ENCODE results near the gene UVRAG.

UVRAG gene

GRCh38 chr11:76174330-76174729 is 359.3 kb downstream of the UVRAG start:
- Histone ChIP-seq H3K27me3 (ENCODE audit: low read depth, low read length) (no peaks in the 10 kb centered on the region), H3K9ac (ENCODE audit: low read length) (no peak overlapping the region), H3K36me3 (replicated peaks; ENCODE audit: low read depth, low read length) (no peaks in the 10 kb centered on the region), H4K20me1 (ENCODE audit: insufficient read depth, low read length) (no peaks in the 10 kb centered on the region), H3K4me2 (ENCODE audit: low read length) (no peak overlapping the region), H2AFZ (ENCODE audit: low read depth, low read length) (no peak overlapping the region), H3K27ac (ENCODE audit: low read length) (no peak overlapping the region), H3K9me3 (ENCODE audit: insufficient read depth, low read length) (no peaks in the 10 kb centered on the region), H3K4me1 (ENCODE audit: low read length) (no peaks in the 10 kb centered on the region; the same call in 1 of the 2 replicates), H3K4me3 (ENCODE audit: low read length) (no peak overlapping the region), H3K79me2 (ENCODE audit: low read length) (no peaks in the 10 kb centered on the region)
- no peak for TF ChIP-seq EZH2phosphoT487 (IDR thresholded peaks at IDR 0.05; ENCODE audit: low read depth)
- TF ChIP-seq CTCF (IDR thresholded peaks at IDR 0.05; ENCODE audit: low read depth, low read length) = no peak

DNA sequence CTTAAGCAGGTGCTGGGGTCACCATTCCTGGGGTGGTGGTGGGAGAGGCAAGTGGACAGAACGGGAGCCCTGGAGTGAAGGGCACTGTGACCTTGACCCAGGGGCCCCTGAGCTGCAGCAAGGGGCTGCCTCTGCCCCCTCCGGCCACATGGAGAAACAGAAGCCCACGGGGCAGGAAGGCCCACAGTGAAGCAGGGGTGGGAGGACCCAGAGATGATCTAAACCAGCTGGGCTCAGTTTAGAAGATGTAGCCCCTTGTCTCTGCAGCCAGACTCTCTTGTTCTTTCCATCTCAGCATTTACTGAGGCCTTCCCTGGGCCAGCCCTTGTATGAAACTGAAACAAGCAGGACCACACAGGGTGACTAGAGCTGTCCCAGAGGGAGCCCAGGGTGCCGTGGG is 360.8 kb downstream of the UVRAG start:
- no peaks in the 10 kb centered on the region for H3K4me1 ChIP-seq (ENCODE audit: low read length)
- no peak for TF ChIP-seq CTCF (IDR thresholded peaks at IDR 0.05; ENCODE audit: low read depth, low read length)
- TF ChIP-seq EZH2phosphoT487 (IDR thresholded peaks at IDR 0.05; ENCODE audit: low read depth) = no peak
- H3K4me2 ChIP-seq (ENCODE audit: low read length) = no peak overlapping the region
- no peaks in the 10 kb centered on the region for H3K79me2 ChIP-seq (ENCODE audit: low read length)
- H4K20me1 ChIP-seq (ENCODE audit: insufficient read depth, low read length) = no peaks in the 10 kb centered on the region
- H3K27me3 ChIP-seq (ENCODE audit: low read depth, low read length) = no peaks in the 10 kb centered on the region
- H3K36me3 ChIP-seq (replicated peaks; ENCODE audit: low read depth, low read length) = no peaks in the 10 kb centered on the region
- H3K9ac ChIP-seq (ENCODE audit: low read length) = no peak overlapping the region
- H3K9me3 ChIP-seq (ENCODE audit: insufficient read depth, low read length) = no peaks in the 10 kb centered on the region
- no peak overlapping the region for H3K4me3 ChIP-seq (ENCODE audit: low read length)
- H2AFZ ChIP-seq (ENCODE audit: low read depth, low read length) = no peak overlapping the region
- no peak overlapping the region for H3K27ac ChIP-seq (ENCODE audit: low read length)

DNA sequence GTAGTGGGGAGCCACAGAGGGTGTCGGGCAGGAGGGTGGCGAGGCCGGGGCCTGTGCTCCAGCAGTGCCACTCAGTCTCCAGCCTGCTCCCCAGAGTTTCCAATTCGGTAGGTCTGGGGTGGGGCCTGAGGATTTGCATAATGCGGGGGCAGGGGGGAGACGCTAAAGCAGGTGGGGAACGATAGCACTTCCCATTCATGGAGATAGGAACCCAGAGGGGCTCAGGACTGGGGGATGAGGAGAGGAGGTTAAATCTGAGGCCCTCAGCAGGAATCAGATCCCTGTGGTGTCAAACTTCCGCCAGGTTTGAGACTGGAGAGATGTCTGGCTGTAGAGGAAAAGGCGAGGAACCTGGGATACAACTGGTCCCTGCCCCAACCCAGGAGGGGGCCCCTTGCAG is 361.5 kb downstream of the UVRAG start:
- Histone ChIP-seq H3K9me3 (ENCODE audit: insufficient read depth, low read length) (no peaks in the 10 kb centered on the region), H3K36me3 (replicated peaks; ENCODE audit: low read depth, low read length) (no peaks in the 10 kb centered on the region), H3K9ac (ENCODE audit: low read length) (no peak overlapping the region), H4K20me1 (ENCODE audit: insufficient read depth, low read length) (no peaks in the 10 kb centered on the region), H2AFZ (ENCODE audit: low read depth, low read length) (no peak overlapping the region), H3K4me2 (ENCODE audit: low read length) (no peak overlapping the region), H3K27ac (ENCODE audit: low read length) (no peak overlapping the region), H3K27me3 (ENCODE audit: low read depth, low read length) (no peaks in the 10 kb centered on the region), H3K4me1 (ENCODE audit: low read length) (no peaks in the 10 kb centered on the region), H3K4me3 (ENCODE audit: low read length) (no peak overlapping the region), H3K79me2 (ENCODE audit: low read length) (no peaks in the 10 kb centered on the region)
- TF ChIP-seq CTCF (IDR thresholded peaks at IDR 0.05; ENCODE audit: low read depth, low read length) (no peak), EZH2phosphoT487 (IDR thresholded peaks at IDR 0.05; ENCODE audit: low read depth) (no peak)

DNA sequence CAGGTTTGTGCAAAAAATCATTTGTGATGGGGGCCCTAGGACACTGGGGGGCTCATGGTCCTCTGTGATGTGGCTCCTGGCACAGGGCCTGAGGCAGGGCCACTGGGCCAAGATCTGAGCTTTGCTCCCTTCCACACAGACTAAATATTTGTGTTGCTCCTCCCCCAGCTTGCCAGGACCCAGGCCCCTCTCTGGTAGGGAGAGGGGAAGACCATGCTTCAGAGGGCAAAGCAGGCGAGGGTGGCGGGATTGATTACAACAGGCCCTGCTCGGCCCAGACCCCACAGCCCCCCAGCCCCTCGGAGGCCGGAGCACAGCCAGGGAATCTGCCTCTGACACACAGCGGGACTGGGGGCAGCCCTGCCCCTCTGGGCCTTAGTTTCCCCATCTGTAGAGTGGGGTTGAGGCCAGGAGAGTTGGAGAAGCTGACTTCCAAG is 362.3 kb downstream of the UVRAG start:
- no peaks in the 10 kb centered on the region for H3K27me3 ChIP-seq (ENCODE audit: low read depth, low read length)
- H3K9ac ChIP-seq (ENCODE audit: low read length) = no peak overlapping the region
- H3K36me3 ChIP-seq (replicated peaks; ENCODE audit: low read depth, low read length) = no peaks in the 10 kb centered on the region
- no peak overlapping the region for H2AFZ ChIP-seq (ENCODE audit: low read depth, low read length)
- no peaks in the 10 kb centered on the region for H3K79me2 ChIP-seq (ENCODE audit: low read length)
- H3K4me2 ChIP-seq (ENCODE audit: low read length) = no peak overlapping the region
- H3K4me1 ChIP-seq (ENCODE audit: low read length) = no peaks in the 10 kb centered on the region
- TF ChIP-seq EZH2phosphoT487 (IDR thresholded peaks at IDR 0.05; ENCODE audit: low read depth) (no peak), CTCF (IDR thresholded peaks at IDR 0.05; ENCODE audit: low read depth, low read length) (no peak)
- no peaks in the 10 kb centered on the region for H4K20me1 ChIP-seq (ENCODE audit: insufficient read depth, low read length)
- H3K27ac ChIP-seq (ENCODE audit: low read length) = no peak overlapping the region
- no peak overlapping the region for H3K4me3 ChIP-seq (ENCODE audit: low read length)
- H3K9me3 ChIP-seq (ENCODE audit: insufficient read depth, low read length) = no peaks in the 10 kb centered on the region

All from OCI-LY3 (cell line).